HepG2 (cell line): ENCODE measurements around the gene EPB41L4A. TPM values are rescaled to one million over a fixed set of nuclear protein-coding genes. Genes with fewer than 3 reads are reported as not detected.

Experiments
- ATAC-seq: fragments of 200-7000 bp; cut with Tn5 transposase; 3 replicates; pipeline ENCODE4 v1.9.1; 2020; ENCODE audit warnings: mild to moderate bottlenecking, moderate library complexity
- BruUV-seq: library from RNA; stranded (reverse); fragments of 400-500 nt; replicated peaks from 2 replicates; lab custom pipeline; 2021; lab: Mats Ljungman, UMichigan
- CTCF ChIA-PET: fragments of 300-600 bp; formaldehyde crosslinking; extraction: SDS; loops from one replicate; lab custom pipeline; 2021; ENCODE audit warnings: low total read pairs, inconsistent platforms, low intra/inter-chr PET ratio; lab: Yijun Ruan, JAX
- POLR2A ChIA-PET: fragments of 350-600 bp; sonication (Branson Sonifier 250); formaldehyde crosslinking; loops from one replicate; lab custom pipeline; 2020; ENCODE audit warnings: antibody characterized with exemption, inconsistent platforms; lab: Yijun Ruan, JAX
- DNase-seq: peaks from one replicate; pipeline ENCODE4 v3.0.0-alpha.2; 2015; ENCODE audit warnings: low spot score
- FAIRE-seq: peaks from 3 replicates; lab custom pipeline; 2011; peaks lifted over from hg19 to GRCh38; lab: Jason Lieb, UNC
- H2AFZ ChIP-seq: one replicate; pipeline ENCODE4 v1.6.1; 2011; ENCODE audit warnings: low read length, inconsistent platforms
- H3K27ac ChIP-seq: fragments of 300-600 bp; 3 replicates; pipeline ENCODE4 v1.8.0; 2011; ENCODE audit warnings: mixed run types, mild to moderate bottlenecking, mixed read lengths, low read length, inconsistent platforms; ENCODE audit not compliant: insufficient read depth; ENCODE audit errors: extremely low read length
- H3K27me3 ChIP-seq, 2 experiments: fragments of 200-600 bp in 1 of 2; 2 replicates in 1 of 2; 3 replicates in 1 of 2; pipeline versions ENCODE4 v1.6.0 to v1.8.0; 2011; ENCODE audit warnings: low read length in 2 of 2, mild to moderate bottlenecking in 2 of 2, moderate library complexity in 2 of 2, inconsistent platforms in 1 of 2; ENCODE audit not compliant: insufficient read depth in 2 of 2, control insufficient read depth in 1 of 2
- H3K36me3 ChIP-seq, 2 experiments: fragments of 200-600 bp in 1 of 2; replicated peaks in 1 of 2; 2 replicates in 1 of 2; 3 replicates in 1 of 2; pipeline versions ENCODE4 v1.5.1 to v1.8.0; 2011; ENCODE audit warnings: low read length in 2 of 2, inconsistent platforms in 1 of 2; ENCODE audit not compliant: insufficient read depth in 2 of 2, control insufficient read depth in 1 of 2
- H3K4me1 ChIP-seq: 2 replicates; pipeline ENCODE4 v1.5.1; 2012; ENCODE audit warnings: low read length, inconsistent platforms; ENCODE audit not compliant: insufficient read depth
- H3K4me2 ChIP-seq: 2 replicates; pipeline ENCODE4 v1.6.0; 2011; ENCODE audit warnings: low read depth, low read length, inconsistent platforms
- H3K4me3 ChIP-seq, 3 experiments: fragments of 200-600 bp in 1 of 3; sonication (generic), shearing (Covaris generic) in 1 of 3; replicated peaks in 1 of 3; 2 replicates each; pipeline ENCODE4 v1.5.1; 2011 to 2016; ENCODE audit warnings: low read length in 3 of 3, inconsistent platforms in 2 of 3, low read depth in 2 of 3, mild to moderate bottlenecking in 2 of 3, control low read depth in 1 of 3, mixed read lengths in 1 of 3; ENCODE audit not compliant: insufficient read depth in 1 of 3
- H3K79me2 ChIP-seq: one replicate; pipeline ENCODE4 v1.6.1; 2011; ENCODE audit warnings: low read length, inconsistent platforms; ENCODE audit not compliant: insufficient read depth
- H3K9ac ChIP-seq: 2 replicates; pipeline ENCODE4 v1.6.0; 2011; ENCODE audit warnings: mild to moderate bottlenecking, low read depth, low read length, inconsistent platforms; ENCODE audit not compliant: insufficient read depth
- H3K9me3 ChIP-seq: 2 replicates; pipeline ENCODE4 v1.5.1; 2012; ENCODE audit warnings: mild to moderate bottlenecking, low read length
- H4K20me1 ChIP-seq: 2 replicates; pipeline ENCODE4 v1.6.0; 2011; ENCODE audit warnings: inconsistent platforms, mild to moderate bottlenecking, low read length, moderate library complexity; ENCODE audit not compliant: insufficient read depth
- ATF7 ChIP-seq, 2 experiments: fragments of 450-650 bp in 1 of 2; sonication (generic) in 1 of 2; formaldehyde crosslinking in 1 of 2; IDR thresholded peaks; 2 replicates each; pipeline versions ENCODE4 v1.4.0 to v1.6.1; 2016 to 2020; ENCODE audit warnings: antibody characterized with exemption in 1 of 2, mild to moderate bottlenecking in 1 of 2, missing genetic modification reagents in 1 of 2
- CBFB ChIP-seq: sonication (generic); formaldehyde crosslinking; IDR thresholded peaks from 2 replicates; pipeline ENCODE4 v1.4.0; 2020; ENCODE audit warnings: missing genetic modification reagents
- CEBPB ChIP-seq: IDR thresholded peaks from 2 replicates; pipeline ENCODE4 v1.6.1; 2011; ENCODE audit warnings: low read depth, low read length, improper control_type of control experiment, borderline replicate concordance
- GLI4 ChIP-seq: sonication (generic); formaldehyde crosslinking; IDR thresholded peaks from 2 replicates; pipeline ENCODE4 v1.5.1; 2020; ENCODE audit warnings: missing genetic modification reagents, mild to moderate bottlenecking, moderate library complexity, borderline replicate concordance
- GRHL1 ChIP-seq: sonication (generic); formaldehyde crosslinking; conservative IDR thresholded peaks from 2 replicates; pipeline ENCODE4 v1.8.0; 2022; ENCODE audit warnings: missing genetic modification reagents
- KLF6 ChIP-seq: IDR thresholded peaks from 2 replicates; pipeline ENCODE4 v1.8.0; 2016; ENCODE audit warnings: missing biosample characterization, missing genetic modification reagents
- MAFF ChIP-seq: IDR thresholded peaks from 2 replicates; pipeline ENCODE4 v1.6.1; 2011; ENCODE audit warnings: low read depth, low read length, improper control_type of control experiment
- NR2F6 ChIP-seq, 2 experiments: IDR thresholded peaks; 2 replicates each; pipeline ENCODE4 v1.6.1; 2016; ENCODE audit warnings: antibody characterized with exemption in 1 of 2, mild to moderate bottlenecking in 1 of 2
- PAF1 ChIP-seq: IDR thresholded peaks from 2 replicates; pipeline ENCODE4 v1.6.1; 2016; ENCODE audit warnings: missing genetic modification reagents, missing compliant biosample characterization
- REST ChIP-seq, 2 experiments: IDR thresholded peaks; 2 replicates each; pipeline ENCODE4 v1.6.1; 2011 to 2012; ENCODE audit warnings: low read length in 2 of 2, borderline replicate concordance in 1 of 2, low read depth in 1 of 2, mild to moderate bottlenecking in 1 of 2, moderate library complexity in 1 of 2
- ZBTB44 ChIP-seq: sonication (generic); formaldehyde crosslinking; IDR thresholded peaks from 2 replicates; pipeline ENCODE4 v1.4.0; 2020; ENCODE audit warnings: missing genetic modification reagents
- WGBS: methylation state at CpG from one replicate; pipeline ENCODE4 v1.1.6; 2017; ENCODE audit warnings: low lambda C conversion rate; 5-methylcytosine and 5-hydroxymethylcytosine counted together
- in situ Hi-C: cut with HindIII; loops from 2 replicates; pipeline ENCODE4 v1.10.0; 2017; ENCODE audit warnings: low pct_unique_long_range_greater_than_20kb; ENCODE audit not compliant: extremely low pct_ligation_motif_present
- intact Hi-C: fragments of 100-400 bp; cut with micrococcal nuclease; formaldehyde crosslinking; loops from one replicate; pipeline ENCODE4 v1.10.0; 2022; ENCODE audit not compliant: unreplicated experiment
- polyA plus RNA-seq, 8 experiments: library from polyadenylated mRNA; depleted of rRNA in 3 of 8; stranded (reverse) in 7 of 8; unstranded in 1 of 8; fragments of >200 nt; fragmentation: Illumina TruSeq in 4 of 8; extraction: Trizol in 4 of 8; gene quantifications; 2 replicates each; pipeline versions ENCODE4 v1.2.1 to v1.2.3, GENCODE V29; 2011 to 2016; ENCODE audit warnings: low read depth in 4 of 8, missing spikeins in 1 of 8, mixed read lengths in 1 of 8; ENCODE audit not compliant: insufficient read depth in 1 of 8
- total RNA-seq, 5 experiments: library from RNA; depleted of rRNA; stranded (reverse); fragments of >200 nt; fragmentation: Illumina TruSeq; extraction: Trizol; gene quantifications; 2 replicates each; pipeline ENCODE4 v1.2.3, GENCODE V29; 2016; ENCODE audit warnings: low read depth in 1 of 5
- TF ChIP-seq, protein P1 (sequence below): sonication (generic); formaldehyde crosslinking; IDR thresholded peaks from 2 replicates; pipeline ENCODE4 v1.5.0; 2020; ENCODE audit warnings: missing genetic modification reagents
- TF ChIP-seq, protein P2 (sequence below): sonication (generic); formaldehyde crosslinking; IDR thresholded peaks from 2 replicates; pipeline ENCODE4 v1.8.0; 2022; ENCODE audit warnings: missing genetic modification reagents, mild to moderate bottlenecking, inconsistent platforms, borderline replicate concordance

Gene EPB41L4A
- total and polyA plus RNA-seq, 2 of the 13 experiments (the other 11 are each of a cell fraction or from before 2014, with no cell fraction given), result 0.07 TPM; not detected in 1

DNA sequence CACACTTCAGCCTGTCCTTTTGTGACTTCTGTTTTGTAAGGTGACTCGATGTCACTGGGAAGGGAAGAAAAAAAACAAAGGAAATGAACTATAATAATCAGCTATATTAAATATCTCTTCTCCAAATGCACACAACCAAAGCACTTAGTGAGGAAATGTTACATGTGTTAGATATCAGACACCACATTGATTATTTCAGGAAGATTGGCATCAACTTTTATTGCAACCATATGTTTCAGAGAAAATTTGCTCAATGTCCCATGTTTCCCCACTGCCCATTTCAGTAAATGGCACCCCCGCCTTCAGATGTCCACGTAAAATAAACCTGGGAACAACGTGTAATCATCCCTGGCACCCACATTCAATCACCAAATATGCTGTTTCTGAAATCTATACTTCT, 151.8 kb downstream of the EPB41L4A start (continued):
- TF ChIP-seq GLI4 (CRISPR knock-in tag) (no peak), MAFF (no peak), REST (IDR thresholded peaks at IDR 0.05; ENCODE audit: borderline replicate concordance in 1 of 2, low read depth in 1 of 2, low read length in 2 of 2) (no peak)
- TF ChIP-seq, protein P1, sequence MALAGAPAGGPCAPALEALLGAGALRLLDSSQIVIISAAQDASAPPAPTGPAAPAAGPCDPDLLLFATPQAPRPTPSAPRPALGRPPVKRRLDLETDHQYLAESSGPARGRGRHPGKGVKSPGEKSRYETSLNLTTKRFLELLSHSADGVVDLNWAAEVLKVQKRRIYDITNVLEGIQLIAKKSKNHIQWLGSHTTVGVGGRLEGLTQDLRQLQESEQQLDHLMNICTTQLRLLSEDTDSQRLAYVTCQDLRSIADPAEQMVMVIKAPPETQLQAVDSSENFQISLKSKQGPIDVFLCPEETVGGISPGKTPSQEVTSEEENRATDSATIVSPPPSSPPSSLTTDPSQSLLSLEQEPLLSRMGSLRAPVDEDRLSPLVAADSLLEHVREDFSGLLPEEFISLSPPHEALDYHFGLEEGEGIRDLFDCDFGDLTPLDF (CRISPR knock-in tag), result no peak
- TF ChIP-seq, all 625 proteins: peak for 0

GRCh38 chr5:112264666-112265065, 154.4 kb downstream of the EPB41L4A start:
- H4K20me1 ChIP-seq, result no peaks in the 10 kb centered on the region
- H3K9ac ChIP-seq, result no peak overlapping the region
- ATAC-seq (no peak), DNase-seq (no peak), FAIRE-seq (no peak)
- no peak overlapping the region for H3K4me3 ChIP-seq
- 15% methylated on average over 3 of the region's 3 CpGs for WGBS
- no peak overlapping the region for H3K4me2 ChIP-seq
- BruUV-seq, result no TSS peak
- ChIA-PET CTCF (no interaction called here), POLR2A (no interaction called here)
- H3K4me1 ChIP-seq, result no peaks in the 10 kb centered on the region
- no peaks in the 10 kb centered on the region for H3K79me2 ChIP-seq
- H3K9me3 ChIP-seq, result no peaks in the 10 kb centered on the region
- no peaks in the 10 kb centered on the region; a peak in 2 of 5 replicates for H3K27me3 ChIP-seq
- intact Hi-C loops, result no loop called here
- no peak overlapping the region for H3K27ac ChIP-seq
- no peaks in the 10 kb centered on the region for H3K36me3 ChIP-seq
- TF ChIP-seq, protein P2, sequence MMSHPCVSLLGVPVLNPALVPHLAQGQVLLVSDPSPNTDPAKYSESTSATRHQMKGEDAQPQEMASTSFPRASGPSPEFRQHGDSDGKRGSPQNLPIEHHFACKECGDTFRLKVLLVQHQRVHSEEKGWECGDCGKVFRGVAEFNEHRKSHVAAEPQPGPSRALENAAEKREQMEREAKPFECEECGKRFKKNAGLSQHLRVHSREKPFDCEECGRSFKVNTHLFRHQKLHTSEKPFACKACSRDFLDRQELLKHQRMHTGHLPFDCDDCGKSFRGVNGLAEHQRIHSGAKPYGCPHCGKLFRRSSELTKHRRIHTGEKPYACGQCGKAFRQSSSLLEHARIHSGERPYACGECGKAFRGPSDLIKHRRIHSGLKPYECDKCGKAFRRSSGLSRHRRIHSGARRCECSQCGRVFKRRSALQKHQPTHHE (CRISPR knock-in tag), result no peak
- TF ChIP-seq CBFB (CRISPR knock-in tag) (no peak), CEBPB (peak; percentile 34; the same call in 1 of the 2 replicates), ZBTB44 (CRISPR knock-in tag) (no peak), PAF1 (CRISPR knock-in tag) (no peak), GRHL1 (CRISPR knock-in tag) (no peak), NR2F6 (IDR thresholded peaks at IDR 0.05) (no peak), NR2F6 (CRISPR knock-in tag; IDR thresholded peaks at IDR 0.05) (no peak), ATF7 (IDR thresholded peaks at IDR 0.05) (0 out of 2 replicates have a peak, but pooled peaks have one; percentile 40), ATF7 (CRISPR knock-in tag; IDR thresholded peaks at IDR 0.05) (no peak), KLF6 (CRISPR knock-in tag) (no peak)
- H2AFZ ChIP-seq, result no peak overlapping the region
- in situ Hi-C loops, result no loop called here
